AG10803 (cell line): Measurements from ENCODE around the gene OR2Z1.
"Not testable (repeated sequence)": the region's sequence is repeated elsewhere in the genome, so short reads cannot be mapped to it uniquely, and the experiment has no call there.

Experiments
- DNase-seq: peaks from one replicate; pipeline ENCODE4 v3.0.0; 2010; ENCODE audit warnings: low read depth
- H3K4me3 ChIP-seq: 2 replicates; pipeline ENCODE4 v1.5.1; 2011; ENCODE audit warnings: mild to moderate bottlenecking, low read length, control low read depth
- TF ChIP-seq, protein P1 (sequence below): conservative IDR thresholded peaks from 2 replicates; pipeline ENCODE4 v1.5.1; 2011; ENCODE audit warnings: mild to moderate bottlenecking, low read length, control low read depth, inconsistent platforms

The OR2Z1 gene

DNA sequence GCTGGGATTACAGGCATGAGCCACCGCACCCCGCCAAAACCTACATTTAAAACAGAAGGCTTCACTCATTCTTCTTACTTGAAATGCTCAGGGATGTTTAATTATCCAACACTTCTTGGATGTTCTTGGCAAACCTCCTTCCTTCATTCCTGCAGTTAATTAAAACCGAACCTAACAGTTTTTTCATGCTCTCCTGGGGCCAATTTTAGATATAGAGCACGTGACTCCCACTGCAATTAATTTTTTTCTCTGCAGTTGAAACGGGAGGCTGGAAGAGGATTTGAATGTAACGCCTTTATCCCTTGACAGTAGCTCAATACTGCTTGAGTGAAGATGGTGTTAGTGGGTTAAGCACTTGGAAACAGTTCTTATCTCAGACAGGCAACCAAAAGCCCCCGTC, 18.2 kb upstream of the OR2Z1 start:
- no peak overlapping the region for H3K4me3 ChIP-seq
- DNase-seq, result no peak
- TF ChIP-seq, protein P1, sequence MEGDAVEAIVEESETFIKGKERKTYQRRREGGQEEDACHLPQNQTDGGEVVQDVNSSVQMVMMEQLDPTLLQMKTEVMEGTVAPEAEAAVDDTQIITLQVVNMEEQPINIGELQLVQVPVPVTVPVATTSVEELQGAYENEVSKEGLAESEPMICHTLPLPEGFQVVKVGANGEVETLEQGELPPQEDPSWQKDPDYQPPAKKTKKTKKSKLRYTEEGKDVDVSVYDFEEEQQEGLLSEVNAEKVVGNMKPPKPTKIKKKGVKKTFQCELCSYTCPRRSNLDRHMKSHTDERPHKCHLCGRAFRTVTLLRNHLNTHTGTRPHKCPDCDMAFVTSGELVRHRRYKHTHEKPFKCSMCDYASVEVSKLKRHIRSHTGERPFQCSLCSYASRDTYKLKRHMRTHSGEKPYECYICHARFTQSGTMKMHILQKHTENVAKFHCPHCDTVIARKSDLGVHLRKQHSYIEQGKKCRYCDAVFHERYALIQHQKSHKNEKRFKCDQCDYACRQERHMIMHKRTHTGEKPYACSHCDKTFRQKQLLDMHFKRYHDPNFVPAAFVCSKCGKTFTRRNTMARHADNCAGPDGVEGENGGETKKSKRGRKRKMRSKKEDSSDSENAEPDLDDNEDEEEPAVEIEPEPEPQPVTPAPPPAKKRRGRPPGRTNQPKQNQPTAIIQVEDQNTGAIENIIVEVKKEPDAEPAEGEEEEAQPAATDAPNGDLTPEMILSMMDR, result no peak

GRCh38 chr19:8705304-8705703, 16.1 kb upstream of the OR2Z1 start:
- not testable (repeated sequence) for H3K4me3 ChIP-seq, DNase-seq

DNA sequence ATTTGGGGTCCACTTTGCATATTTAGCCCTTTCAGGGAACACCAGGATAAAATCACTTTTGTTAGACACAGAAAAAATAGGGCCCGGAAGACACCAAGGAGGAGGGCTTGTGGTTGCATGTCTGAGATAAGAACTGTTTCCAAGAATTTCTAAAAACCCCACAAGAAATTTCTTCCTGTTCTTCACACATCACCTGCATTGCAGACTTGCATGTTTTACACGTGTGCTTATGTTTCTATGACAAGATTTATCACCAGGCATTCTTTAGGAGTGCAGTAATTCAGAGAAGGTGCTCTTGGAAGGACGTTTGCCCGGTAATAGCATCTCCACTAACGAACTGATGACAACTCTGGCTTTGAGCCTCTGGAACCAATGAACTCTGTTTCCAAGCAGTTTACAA, 15.7 kb upstream of the OR2Z1 start:
- TF ChIP-seq, protein P1, result no peak
- no peak overlapping the region for H3K4me3 ChIP-seq
- no peak for DNase-seq

GRCh38 chr19:8710337-8710736, 11.1 kb upstream of the OR2Z1 start:
- not testable (repeated sequence) for DNase-seq, H3K4me3 ChIP-seq

DNA sequence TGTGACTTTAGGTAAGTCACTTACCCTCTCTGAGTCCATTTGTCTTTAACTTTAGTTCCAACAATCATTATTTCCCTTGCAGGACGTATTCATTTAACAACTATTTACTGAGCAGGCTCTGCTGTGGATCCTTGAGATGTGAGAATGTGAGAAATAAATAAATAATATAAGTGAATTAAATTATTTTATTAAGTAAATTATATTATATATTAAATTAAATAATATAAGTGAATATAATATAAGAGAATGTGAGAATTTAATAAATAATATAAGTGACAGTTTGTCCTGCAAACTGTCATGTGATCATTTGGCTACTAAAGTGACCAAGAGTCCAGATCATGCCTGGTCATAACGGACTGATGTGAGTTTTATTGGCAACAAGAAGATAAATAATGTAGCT, 598 bp downstream of the OR2Z1 start:
- TF ChIP-seq, protein P1, result no peak
- H3K4me3 ChIP-seq, result no peak overlapping the region
- DNase-seq, result no peak

- no peak overlapping the region for H3K4me3 ChIP-seq
- no peak for DNase-seq
- TF ChIP-seq, protein P1, result no peak
These were observed 2.8 kb downstream of the OR2Z1 start for GRCh38 chr19:8724276-8724675.

DNA sequence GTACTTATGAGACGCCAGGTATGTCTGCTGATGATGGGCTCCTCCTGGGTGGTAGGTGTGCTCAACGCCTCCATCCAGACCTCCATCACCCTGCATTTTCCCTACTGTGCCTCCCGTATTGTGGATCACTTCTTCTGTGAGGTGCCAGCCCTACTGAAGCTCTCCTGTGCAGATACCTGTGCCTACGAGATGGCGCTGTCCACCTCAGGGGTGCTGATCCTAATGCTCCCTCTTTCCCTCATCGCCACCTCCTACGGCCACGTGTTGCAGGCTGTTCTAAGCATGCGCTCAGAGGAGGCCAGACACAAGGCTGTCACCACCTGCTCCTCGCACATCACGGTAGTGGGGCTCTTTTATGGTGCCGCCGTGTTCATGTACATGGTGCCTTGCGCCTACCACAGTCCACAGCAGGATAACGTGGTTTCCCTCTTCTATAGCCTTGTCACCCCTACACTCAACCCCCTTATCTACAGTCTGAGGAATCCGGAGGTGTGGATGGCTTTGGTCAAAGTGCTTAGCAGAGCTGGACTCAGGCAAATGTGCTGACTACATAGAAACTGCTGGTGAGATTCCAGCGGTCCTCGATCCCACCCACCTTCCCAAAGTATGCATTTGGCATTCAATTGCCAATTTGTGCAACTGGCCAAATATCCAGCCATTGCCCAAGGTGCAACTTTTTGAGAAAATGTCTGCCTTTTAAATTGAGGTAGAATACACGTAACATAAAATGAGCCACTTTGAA, 10.2 kb downstream of the OR2Z1 start:
- H3K4me3 ChIP-seq, result no peak overlapping the region
- TF ChIP-seq, protein P1, result no peak
- DNase-seq, result no peak

DNA sequence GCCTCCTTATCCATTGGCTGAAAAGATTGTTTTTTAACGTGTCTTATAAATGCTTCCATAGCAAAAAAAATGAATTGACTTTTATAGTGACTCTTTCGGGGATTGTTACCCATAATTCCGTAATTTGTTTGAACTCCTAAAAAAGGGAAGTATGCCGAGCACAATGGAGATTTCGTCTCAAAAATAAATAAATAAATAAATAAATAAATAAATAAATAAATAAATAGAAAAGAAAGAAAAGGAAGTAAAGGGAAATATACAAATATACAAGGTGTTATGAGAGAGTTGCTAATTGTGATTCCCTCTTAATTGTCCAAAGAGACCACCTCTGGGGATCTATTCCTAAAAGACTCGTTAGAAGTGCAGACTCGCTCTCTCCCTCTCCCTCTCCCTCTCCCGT, 16.9 kb downstream of the OR2Z1 start:
- TF ChIP-seq, protein P1, result no peak
- H3K4me3 ChIP-seq, result no peak overlapping the region
- DNase-seq, result no peak

DNA sequence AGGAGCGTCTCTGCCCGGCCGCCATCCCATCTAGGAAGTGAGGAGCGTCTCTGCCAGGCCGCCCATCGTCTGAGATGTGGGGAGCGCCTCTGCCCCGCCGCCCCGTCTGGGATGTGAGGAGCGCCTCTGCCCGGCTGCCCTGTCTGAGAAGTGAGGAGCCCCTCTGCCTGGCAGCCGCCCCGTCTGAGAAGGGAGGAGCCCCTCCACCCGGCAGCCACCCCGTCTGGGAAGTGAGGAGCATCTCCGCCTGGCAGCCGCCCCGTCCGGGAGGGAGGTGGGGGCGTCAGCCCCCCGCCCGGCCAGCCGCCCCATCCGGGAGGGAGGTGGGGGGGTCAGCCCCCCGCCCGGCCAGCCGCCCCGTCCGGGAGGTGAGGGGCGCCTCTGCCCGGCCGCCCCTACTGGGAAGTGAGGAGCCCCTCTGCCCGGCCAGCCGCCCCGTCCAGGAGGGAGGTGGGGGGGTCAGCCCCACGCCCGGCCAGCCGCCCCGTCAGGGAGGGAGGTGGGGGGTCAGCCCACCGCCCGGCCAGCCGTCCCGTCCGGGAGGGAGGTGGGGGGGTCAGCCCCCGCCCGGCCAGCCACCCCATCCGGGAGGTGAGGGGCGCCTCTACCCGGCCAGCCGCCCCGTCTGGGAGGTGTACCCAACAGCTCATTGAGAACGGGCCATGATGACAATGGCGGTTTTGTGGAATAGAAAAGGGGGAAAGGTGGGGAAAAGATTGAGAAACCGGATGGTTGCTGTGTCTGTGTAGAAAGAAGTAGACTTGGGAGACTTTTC, 18.0 kb downstream of the OR2Z1 start:
- not testable (repeated sequence) for DNase-seq, H3K4me3 ChIP-seq

DNA sequence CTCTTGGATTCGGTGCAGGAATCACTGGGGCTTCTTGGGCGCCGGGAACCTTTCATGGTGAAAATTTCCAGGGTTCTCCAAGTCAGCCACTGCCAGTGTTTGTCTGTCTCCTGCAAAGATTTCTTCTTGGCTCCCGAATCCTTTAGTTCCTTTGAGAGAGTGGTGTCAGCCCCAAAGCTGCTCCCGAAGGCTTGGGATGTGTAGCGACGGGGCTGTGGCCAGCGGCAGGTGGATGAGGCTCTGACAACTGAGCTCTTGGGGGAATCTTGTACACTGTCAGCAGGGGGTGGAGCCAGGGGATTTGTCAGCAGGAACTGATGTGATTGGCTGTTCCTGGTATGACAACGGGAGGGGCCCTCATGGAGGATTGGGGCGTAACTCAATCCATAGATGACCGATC, 45.8 kb downstream of the OR2Z1 start:
- not testable (repeated sequence) for H3K4me3 ChIP-seq, DNase-seq

- H3K4me3 ChIP-seq, result not testable (repeated sequence)
These were observed 47.8 kb downstream of the OR2Z1 start for GRCh38 chr19:8769265-8769664.

GRCh38 chr19:8773587-8773986, 52.2 kb downstream of the OR2Z1 start:
- DNase-seq, H3K4me3 ChIP-seq: not testable (repeated sequence)

More at GRCh38 chr19:8769265-8769664, 47.8 kb downstream of the OR2Z1 start:
- not testable (repeated sequence) for DNase-seq
